ENCODE data around the gene FRS2. TPM values are rescaled to one million over a fixed set of nuclear protein-coding genes. Genes with fewer than 3 reads are reported as not detected.
A peak's percentile ranks its signal among the peaks of the same experiment; 100 is the strongest.

Gene FRS2
- total and polyA plus RNA-seq, 9 of the 15 experiments (the other 6 are each of a cell fraction or from before 2014, with no cell fraction given), result 1.0 to 9.1 (median 6.0) TPM

DNA sequence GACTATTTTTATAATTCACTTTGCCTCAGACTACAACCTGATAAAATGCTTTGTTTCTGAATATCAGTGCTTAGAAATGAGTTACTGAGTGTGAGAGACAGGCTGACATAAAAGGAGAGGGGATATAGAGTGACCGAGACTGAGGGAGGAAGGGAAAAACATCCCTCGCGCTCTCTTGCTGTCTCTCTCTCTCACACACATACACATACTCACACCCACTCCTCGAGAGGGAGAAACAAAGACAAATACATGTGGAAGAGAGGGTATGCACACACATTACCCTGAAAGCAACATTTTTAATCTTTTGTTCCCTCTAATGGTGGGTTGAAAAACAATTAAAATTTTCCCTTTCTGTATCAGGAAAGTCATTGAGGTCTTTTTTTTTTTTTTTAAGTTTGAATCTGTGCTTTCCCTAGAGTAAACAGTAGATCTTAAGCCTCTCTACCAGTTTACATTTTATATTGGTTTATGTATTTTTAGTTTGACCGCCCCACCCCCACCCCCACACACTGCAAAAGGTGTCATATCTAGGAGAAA, 45.3 kb downstream of the FRS2 start (continued):
- no peak for TF ChIP-seq ARID3A (IDR thresholded peaks at IDR 0.05; ENCODE audit: borderline replicate concordance, low read depth, low read length)

- DNase-seq (ENCODE audit: extremely low read depth in 1 of 4, low spot score in 3 of 4), result peak; percentile 19 to 53 (median 43)
- in situ Hi-C loops (cut with MboI) (no loop called here), intact Hi-C loops (cut with micrococcal nuclease) (loop anchor here (5.0 kb wide), 1 partner anchor 45 kb away; the partner anchor contains the start of gene FRS2)
- Histone ChIP-seq H3K4me1 (replicated peaks in 1 of 2; ENCODE audit: control insufficient read depth in 2 of 2, insufficient read depth in 2 of 2, low read length in 2 of 2) (peaks cover 0 to 17% of the 10 kb centered on the region in 2 experiments; a peak in 2 of 5 replicates), H3K4me3 (no peak overlapping the region), H3K9ac (ENCODE audit: insufficient read depth in 1 of 2, low read depth in 2 of 2, low read length in 2 of 2) (no peak overlapping the region), H3K79me2 (ENCODE audit: control insufficient read depth, insufficient read depth, low read length) (peaks cover 61% of the 10 kb centered on the region), H3K9me3 (replicated peaks; ENCODE audit: control insufficient read depth, insufficient read depth, low read depth, low read length) (no peaks in the 10 kb centered on the region), H2AFZ (ENCODE audit: low read depth, low read length) (no peak overlapping the region), H3K36me3 (ENCODE audit: control insufficient read depth, insufficient read depth, low read length) (no peaks in the 10 kb centered on the region), H3K27me3 (ENCODE audit: control insufficient read depth in 2 of 2, insufficient read depth in 2 of 2, low read length in 2 of 2) (no peaks in the 10 kb centered on the region), H3K4me2 (ENCODE audit: insufficient read depth, low read length) (no peak overlapping the region), H3K27ac (ENCODE audit: extremely low read depth, low read depth, low read length) (no peak overlapping the region), H4K20me1 (replicated peaks; ENCODE audit: control insufficient read depth, insufficient read depth, low read length) (peaks cover 3% of the 10 kb centered on the region; the same call in 1 of the 2 replicates), H3K9me1 (ENCODE audit: control insufficient read depth, insufficient read depth, low read length) (no peaks in the 10 kb centered on the region)
- no peak for FAIRE-seq
- ChIA-PET CTCF (ENCODE audit: low intra/inter-chr PET ratio) (no interaction called here), POLR2A (no interaction called here)
- ATAC-seq, result peak; percentile 69
- BruUV-seq (replicated peaks), result no TSS peak
- 3% methylated on average over 2 of the region's 2 CpGs for WGBS (ENCODE audit: insufficient coverage, low coverage, missing lambda C conversion rate)
- peak; percentile 46; the same call in 1 of the 2 replicates for TF ChIP-seq ZEB2 (IDR thresholded peaks at IDR 0.05)
- peak; percentile 74 for TF ChIP-seq ARID1B (IDR thresholded peaks at IDR 0.05)
- TF ChIP-seq FOXJ2 (tag; IDR thresholded peaks at IDR 0.05), result no peak
- TF ChIP-seq NFE2 (IDR thresholded peaks at IDR 0.05; ENCODE audit: low read depth), result no peak
- TF ChIP-seq ZNF444 (CRISPR knock-in tag; IDR thresholded peaks at IDR 0.05), result no peak
- TF ChIP-seq, protein P1, sequence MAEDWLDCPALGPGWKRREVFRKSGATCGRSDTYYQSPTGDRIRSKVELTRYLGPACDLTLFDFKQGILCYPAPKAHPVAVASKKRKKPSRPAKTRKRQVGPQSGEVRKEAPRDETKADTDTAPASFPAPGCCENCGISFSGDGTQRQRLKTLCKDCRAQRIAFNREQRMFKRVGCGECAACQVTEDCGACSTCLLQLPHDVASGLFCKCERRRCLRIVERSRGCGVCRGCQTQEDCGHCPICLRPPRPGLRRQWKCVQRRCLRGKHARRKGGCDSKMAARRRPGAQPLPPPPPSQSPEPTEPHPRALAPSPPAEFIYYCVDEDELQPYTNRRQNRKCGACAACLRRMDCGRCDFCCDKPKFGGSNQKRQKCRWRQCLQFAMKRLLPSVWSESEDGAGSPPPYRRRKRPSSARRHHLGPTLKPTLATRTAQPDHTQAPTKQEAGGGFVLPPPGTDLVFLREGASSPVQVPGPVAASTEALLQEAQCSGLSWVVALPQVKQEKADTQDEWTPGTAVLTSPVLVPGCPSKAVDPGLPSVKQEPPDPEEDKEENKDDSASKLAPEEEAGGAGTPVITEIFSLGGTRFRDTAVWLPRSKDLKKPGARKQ (CRISPR knock-in tag; IDR thresholded peaks at IDR 0.05), result no peak
- TF ChIP-seq WHSC1 (IDR thresholded peaks at IDR 0.05; ENCODE audit: low read length), result no peak
- TF ChIP-seq SRSF3 (IDR thresholded peaks at IDR 0.05; ENCODE audit: insufficient read depth, low read length), result no peak
- no peak for TF ChIP-seq ZKSCAN3 (CRISPR knock-in tag; IDR thresholded peaks at IDR 0.05)
- TF ChIP-seq, protein P2, sequence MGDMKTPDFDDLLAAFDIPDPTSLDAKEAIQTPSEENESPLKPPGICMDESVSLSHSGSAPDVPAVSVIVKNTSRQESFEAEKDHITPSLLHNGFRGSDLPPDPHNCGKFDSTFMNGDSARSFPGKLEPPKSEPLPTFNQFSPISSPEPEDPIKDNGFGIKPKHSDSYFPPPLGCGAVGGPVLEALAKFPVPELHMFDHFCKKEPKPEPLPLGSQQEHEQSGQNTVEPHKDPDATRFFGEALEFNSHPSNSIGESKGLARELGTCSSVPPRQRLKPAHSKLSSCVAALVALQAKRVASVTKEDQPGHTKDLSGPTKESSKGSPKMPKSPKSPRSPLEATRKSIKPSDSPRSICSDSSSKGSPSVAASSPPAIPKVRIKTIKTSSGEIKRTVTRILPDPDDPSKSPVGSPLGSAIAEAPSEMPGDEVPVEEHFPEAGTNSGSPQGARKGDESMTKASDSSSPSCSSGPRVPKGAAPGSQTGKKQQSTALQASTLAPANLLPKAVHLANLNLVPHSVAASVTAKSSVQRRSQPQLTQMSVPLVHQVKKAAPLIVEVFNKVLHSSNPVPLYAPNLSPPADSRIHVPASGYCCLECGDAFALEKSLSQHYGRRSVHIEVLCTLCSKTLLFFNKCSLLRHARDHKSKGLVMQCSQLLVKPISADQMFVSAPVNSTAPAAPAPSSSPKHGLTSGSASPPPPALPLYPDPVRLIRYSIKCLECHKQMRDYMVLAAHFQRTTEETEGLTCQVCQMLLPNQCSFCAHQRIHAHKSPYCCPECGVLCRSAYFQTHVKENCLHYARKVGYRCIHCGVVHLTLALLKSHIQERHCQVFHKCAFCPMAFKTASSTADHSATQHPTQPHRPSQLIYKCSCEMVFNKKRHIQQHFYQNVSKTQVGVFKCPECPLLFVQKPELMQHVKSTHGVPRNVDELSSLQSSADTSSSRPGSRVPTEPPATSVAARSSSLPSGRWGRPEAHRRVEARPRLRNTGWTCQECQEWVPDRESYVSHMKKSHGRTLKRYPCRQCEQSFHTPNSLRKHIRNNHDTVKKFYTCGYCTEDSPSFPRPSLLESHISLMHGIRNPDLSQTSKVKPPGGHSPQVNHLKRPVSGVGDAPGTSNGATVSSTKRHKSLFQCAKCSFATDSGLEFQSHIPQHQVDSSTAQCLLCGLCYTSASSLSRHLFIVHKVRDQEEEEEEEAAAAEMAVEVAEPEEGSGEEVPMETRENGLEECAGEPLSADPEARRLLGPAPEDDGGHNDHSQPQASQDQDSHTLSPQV (IDR thresholded peaks at IDR 0.05), result no peak
- no peak for TF ChIP-seq STAT5A (IDR thresholded peaks at IDR 0.05; ENCODE audit: borderline replicate concordance, low read length)
Measured at GRCh38 chr12:69516950-69517349, 46.8 kb downstream of the FRS2 start.

Data from K562 (cell line).